NOMO-1 treated with dmso at 0.1 percent for 144 hours (cell line): ENCODE data around the gene MRPS34.

Source experiments
- DNase-seq: peaks from one replicate; lab custom pipeline; 2025; ENCODE audit not compliant: unreplicated experiment; lab: John Stamatoyannopoulos, UW

Gene MRPS34

DNA sequence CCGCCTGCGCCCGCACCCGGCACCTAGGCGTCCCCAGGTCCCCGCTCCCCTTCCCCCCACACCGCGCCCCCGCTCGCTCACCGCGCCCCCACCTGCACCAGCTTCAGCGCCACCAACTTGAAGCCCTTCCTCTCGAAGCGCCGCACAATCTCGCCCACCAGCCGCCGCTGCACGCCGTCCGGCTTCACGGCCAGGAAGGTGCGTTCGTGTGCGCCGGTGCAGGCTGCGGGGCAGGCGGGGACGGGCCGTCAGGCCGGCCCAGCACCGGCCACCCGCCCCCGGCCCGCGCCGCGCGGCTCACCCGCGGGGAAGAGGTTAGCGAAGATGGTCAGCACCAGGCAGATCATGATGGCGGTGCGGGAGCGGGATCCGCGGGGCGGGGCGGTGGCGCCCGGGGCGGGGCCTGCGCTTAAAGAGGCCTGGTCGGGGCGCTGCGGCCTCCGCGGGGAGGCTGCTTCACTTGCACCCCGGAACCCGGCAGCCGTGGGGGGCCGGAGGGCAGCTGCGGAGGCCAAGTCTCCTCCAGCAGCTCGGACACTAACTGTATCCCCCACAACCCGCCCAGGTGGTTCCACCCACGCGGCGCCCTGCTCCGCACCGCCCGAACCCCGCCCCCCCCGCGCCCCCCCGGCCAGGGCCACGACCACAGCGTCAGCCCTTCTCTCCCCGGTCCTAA lies 1.6 kb downstream of the MRPS34 start, which contains the start of gene NME3:
Gene NME3 (minus strand): TSS at position 356 of the 676 bp plus-strand sequence. CDS start 9 bp downstream, at position 347.
- peak; percentile 23 for DNase-seq

DNA sequence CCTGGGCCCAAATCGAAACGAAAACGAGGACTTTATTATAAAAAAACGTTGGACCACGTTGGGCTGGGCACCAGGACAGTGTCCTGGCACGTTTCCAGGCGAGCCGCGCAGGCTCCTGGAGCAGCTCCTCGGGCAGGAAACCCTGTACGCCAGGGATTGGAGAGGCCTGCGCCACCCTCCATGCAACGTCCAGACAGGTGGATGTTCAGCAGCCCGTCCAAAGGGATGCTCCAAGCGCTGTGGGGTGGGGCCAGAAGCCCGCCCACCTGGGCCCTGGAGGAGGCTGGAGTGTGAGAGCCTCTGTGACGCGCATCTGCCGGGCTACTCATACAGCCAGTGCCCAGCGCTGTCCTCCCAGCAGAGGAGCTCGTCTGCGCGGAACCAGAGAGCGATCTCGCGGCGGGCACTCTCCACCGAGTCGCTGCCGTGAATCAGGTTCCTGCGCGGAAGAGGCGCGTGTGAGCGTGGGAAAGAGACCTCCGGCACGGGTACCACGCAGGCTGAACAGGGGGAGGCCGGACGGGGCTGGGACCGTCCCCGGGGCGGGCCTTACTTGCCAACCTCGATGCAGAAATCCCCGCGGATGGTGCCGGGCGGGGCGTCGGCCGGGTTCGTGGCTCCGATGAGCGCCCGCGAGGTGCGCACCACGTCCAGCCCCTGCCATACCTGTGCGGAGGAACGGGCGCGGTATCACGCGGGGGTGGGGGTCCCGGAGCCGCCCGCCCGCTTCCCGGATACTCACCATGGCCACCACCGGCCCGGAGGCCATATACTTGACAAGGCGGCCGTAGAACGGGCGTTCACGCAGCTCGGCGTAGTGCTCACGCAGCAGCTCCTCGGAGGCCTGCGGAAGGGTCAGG lies 2.4 kb downstream of the MRPS34 start:
- no peak for DNase-seq

DNA sequence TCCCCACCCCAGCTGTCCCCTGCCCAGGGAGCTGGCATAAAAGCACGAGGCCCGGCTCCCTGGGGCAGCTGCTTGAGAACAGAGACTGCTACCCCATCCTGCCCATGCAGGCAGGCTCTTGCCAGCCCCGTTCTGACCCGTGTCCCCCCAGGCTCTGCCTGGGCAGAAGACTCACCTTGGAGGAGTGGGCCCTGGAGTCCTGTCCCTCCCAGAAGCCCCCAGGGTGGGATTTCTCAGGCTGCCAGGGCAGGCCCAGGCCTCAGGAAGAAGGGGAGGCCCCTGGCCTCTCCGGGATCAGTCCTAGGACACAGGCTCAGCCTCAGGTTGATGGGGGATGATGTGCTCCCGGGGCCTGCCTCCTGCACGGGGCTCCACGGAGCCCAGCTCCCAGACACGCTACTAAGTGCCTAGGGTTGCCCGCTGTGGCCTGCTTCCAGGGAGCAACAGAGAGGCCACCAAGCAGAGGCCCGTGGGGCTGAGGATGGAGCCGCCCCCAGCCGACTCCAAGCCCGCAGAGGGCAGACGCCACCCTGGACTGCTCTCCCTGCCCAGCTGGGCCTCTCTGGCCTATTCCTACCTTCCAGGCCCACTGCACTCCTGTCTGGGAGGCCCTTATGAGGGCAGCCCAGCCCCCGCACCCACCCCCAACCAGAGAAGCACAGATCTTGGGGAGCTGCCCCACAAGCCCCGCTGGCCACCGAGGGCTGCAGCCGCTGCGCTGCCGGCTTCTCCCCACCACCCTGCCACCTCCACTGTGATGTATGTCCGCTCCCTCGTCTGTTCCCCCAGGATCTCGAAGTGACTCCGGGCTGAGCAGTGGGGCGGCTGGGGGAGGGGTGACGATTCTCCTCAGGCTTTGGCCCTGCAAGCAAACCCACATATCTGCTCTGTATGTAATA lies 3.3 kb downstream of the MRPS34 start:
- DNase-seq: no peak

DNA sequence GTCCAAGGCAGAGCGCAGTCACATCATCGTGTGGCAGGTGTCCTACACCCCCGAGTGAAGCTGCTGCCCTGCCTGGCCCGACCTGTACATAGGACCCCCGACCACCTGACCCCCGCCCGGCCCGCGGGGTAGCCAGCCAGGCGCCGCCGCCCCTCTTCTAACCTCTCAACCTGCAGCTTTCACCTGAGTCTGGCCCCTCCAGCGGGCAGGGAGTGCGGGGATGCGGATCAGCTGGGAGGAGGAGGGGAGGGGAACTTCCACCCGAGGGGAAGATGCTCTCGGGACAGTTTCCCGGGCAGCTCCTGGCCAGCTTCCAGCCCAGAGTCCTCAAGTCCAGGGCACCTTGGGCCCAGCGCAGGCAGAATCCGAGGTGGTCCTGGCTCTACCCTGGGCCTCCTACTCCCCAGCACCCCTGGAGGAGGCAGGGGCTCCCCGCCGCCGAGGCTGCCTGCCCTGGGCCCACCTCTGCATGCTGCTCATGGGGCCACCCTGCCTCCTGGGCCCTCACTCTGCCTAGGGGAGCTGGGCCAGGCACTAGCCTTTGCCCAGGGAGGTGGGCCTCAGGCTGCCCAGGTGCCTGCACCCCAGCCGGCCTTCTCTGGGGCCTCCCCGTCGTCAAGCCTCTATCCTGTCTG lies 4.0 kb downstream of the MRPS34 start:
- no peak for DNase-seq

DNA sequence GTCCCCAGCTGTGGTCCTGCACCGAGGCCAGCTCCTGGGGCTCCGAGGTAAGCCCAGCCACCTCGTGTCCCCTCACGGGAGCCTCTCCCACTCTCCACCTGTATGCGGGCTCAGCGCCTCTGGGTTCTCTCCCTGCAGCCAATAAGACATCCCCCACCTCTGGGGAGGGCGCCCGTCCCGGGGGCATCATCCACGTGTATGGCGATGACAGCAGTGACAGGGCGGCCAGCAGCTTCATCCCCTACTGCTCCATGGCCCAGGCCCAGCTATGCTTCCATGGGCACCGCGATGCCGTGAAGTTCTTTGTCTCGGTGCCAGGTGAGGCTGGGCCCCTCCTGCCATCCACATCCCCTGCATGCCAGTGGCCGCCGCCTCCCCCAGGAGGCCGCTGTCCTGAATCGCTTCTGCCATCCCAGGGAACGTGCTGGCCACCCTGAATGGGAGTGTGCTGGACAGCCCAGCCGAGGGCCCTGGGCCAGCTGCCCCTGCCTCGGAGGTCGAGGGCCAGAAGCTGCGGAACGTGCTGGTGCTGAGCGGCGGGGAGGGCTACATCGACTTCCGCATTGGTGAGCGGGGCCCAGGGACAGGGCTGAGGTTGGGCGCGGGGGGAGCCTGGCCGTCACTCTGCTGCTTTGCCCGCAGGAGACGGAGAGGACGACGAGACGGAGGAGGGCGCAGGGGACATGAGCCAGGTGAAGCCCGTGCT lies 4.7 kb downstream of the MRPS34 start:
- DNase-seq: no peak

DNA sequence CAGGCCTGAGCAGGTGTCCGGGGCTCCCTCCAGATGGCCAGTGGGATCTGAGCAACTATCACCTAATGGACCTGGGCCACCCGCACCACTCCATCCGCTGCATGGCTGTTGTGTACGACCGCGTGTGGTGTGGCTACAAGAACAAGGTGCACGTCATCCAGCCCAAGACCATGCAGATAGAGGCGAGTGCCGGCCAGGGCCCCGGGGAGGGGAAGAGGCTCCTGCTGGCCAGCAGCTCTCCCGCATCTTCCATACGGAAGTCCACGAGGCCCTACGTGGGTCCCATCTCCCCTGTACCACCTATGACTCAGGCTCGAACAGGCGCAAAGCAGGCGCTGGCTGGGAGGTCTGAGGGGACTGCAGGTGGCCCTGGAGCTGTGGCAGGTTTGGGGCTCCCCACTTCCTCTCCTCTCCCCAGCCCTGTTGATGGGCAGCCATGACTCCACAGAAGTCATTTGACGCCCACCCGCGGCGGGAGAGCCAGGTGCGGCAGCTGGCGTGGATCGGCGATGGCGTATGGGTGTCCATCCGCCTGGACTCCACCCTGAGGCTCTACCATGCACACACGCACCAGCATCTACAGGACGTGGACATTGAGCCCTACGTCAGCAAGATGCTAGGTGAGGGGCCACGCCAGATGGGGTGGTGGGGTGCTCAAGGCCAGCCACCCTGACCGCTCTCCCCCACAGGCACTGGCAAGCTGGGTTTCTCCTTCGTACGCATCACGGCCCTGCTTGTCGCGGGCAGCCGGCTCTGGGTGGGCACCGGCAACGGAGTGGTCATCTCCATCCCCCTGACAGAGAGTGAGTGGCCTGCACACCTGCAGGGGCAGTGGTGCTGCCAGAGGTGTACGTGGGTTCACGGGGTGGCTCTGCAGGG lies 5.6 kb downstream of the MRPS34 start:
- DNase-seq: no peak

DNA sequence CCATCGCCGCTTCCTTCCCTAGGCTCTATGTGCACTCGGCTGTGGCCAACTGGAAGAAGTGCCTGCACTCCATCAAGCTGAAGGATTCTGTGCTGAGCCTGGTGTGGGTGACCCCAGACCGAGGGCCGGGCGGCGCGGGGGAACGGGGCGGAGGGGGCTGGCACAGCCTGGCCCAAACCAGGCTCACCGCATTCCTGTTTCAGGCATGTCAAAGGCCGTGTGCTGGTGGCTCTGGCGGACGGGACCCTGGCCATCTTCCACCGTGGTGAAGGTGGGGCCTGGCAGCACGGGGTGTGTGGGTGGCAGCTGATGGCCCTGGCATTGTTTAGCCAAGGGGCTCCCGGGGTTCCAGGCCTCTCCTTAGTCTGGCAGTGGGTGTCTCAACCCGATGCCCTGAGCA lies 6.2 kb downstream of the MRPS34 start:
- no peak for DNase-seq

DNA sequence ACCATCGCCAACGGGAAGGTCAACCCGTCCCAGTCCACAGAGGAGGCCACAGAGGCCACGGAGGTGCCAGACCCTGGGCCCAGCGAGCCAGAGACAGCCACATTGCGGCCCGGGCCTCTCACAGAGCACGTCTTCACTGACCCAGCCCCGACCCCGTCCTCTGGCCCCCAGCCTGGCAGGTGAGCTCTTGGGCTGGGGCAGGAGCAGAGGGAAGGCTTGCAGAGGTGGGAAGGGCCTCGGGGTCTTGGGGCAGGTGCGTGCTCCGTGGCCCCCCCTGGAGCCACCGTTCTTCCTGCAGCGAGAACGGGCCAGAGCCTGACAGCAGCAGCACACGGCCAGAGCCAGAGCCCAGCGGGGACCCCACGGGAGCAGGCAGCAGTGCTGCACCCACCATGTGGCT lies 6.7 kb downstream of the MRPS34 start:
- no peak for DNase-seq

DNA sequence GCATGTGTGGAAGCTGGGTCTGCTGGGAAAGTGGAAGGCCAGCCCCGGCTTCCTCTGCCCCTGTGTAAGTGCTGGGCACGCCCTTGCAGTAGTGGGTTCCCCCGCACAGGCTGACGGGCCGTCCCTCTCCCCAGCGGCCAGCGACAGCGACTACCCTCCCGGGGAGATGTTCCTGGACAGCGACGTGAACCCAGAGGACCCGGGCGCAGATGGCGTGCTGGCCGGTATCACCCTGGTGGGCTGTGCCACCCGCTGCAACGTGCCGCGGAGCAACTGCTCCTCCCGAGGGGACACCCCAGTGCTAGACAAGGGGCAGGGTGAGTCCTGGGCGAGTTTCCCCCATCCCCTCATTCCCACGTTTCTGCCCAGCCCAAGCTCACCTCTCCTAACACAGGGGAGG lies 7.1 kb downstream of the MRPS34 start:
- DNase-seq: no peak

DNA sequence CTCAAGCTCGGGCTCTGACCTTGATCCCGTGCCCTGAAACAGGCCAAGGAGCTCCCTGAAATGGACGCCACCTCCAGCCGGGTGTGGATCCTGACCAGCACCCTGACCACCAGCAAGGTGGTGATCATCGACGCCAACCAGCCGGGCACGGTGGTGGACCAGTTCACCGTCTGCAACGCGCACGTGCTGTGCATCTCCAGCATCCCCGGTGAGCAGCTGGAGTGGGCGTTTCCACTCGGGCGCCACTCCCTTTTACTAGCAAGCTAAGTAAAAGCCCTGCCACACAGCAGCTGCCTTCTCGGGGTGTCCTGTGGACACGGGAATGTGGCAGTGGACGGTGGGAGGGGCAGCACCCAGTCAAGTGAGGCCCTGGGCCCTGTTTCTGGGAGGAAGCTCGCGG lies 8.0 kb downstream of the MRPS34 start:
- no peak for DNase-seq

DNA sequence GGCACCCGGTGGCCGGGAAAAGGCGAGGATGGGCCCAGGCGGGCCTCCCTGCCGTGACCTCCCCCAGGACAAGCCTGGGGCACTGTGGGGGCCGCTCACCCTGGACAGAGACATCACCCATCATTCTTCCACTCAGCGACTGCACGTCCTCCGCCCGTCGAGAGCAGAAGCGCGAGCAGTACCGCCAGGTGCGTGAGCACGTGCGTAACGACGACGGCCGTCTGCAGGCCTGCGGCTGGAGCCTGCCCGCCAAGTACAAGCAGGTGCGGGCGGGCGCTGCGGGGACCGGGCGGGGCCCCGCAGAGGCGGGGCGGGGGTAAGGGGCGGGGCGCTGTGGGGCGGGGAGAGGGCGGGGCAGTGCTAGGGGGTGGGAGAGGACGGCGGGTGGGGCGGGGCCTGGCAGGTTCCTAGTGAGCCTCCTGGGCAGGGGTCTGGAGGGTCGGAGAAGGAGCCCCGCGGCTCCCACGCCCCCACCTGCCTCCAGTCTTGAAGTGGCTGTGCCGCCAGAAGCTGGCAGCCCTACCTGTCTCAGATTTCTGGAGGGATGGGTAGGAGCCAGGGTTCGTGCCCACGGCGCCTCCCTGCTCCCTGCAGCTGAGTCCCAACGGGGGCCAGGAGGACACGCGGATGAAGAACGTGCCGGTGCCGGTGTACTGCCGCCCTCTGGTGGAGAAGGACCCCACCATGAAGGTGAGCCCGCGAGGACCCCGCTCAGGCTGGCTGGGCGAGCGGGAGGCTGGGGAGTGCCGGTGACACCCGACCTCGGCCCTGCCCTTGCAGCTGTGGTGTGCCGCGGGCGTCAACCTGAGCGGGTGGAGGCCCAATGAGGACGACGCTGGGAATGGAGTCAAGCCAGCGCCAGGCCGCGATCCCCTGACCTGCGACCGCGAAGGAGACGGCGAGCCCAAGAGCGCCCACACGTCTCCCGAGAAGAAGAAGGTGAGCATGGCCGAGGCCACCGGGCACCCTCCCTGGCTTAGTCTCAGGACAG lies 9.1 kb downstream of the MRPS34 start:
- DNase-seq: no peak

DNA sequence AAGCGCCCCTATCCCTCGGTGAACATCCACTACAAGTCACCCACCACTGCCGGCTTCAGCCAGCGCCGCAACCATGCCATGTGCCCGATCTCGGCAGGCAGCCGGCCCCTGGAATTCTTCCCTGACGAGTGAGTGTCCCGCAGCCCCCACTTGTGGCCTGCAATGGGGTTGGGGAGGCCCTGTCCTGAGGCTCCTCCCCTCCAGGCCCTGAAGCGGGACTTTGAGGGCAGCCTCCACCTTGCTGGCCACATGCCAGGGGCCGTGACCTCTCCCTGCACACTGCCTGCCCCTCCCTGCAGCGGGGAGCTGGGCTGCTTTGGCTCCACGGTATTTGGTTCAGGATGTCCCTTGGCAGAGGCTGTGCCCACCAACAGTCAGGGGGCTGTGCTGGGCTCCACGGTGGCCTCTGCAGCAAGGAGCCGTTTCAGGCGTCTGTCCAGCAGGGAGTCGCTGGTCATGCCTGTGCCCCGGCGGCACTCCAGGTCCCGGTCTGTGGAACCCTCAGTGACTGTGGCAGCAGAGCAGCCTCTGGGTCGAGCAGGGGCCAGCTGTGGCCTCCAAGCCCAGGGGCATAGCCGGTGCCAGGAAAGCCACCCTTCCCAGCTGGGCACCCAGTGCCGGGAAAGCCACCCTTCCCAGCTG lies 9.9 kb downstream of the MRPS34 start:
- DNase-seq: no peak

DNA sequence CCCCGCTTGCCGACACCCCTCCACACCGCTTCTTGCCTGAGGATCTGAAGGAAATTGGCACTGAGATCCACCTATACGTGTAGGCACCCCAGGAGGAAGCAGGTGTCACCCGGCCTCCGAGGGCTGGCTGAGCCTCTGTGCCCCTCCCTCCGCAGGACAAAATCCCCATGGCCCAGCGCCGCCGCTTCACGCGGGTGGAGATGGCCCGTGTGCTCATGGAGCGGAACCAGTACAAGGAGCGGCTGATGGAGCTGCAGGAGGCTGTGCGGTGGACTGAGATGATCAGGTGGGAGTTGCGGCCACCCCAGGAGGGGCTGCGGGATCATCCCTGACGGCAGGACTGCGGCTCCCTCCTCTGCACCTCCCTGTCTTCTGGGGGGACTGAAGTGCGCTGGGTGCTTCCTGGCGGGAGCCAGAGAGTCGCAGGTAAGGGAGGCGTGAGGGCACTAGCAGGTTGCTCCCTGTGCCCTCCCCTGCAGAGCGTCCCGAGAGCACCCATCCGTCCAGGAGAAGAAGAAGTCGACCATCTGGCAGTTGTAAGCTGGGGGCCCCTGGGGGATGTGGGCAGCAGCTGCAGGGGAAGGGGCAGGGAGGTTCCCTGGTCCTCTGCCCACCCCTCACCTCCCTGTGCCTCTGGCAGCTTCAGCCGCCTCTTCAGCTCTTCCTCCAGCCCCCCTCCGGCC lies 10.6 kb downstream of the MRPS34 start:
- no peak for DNase-seq

DNA sequence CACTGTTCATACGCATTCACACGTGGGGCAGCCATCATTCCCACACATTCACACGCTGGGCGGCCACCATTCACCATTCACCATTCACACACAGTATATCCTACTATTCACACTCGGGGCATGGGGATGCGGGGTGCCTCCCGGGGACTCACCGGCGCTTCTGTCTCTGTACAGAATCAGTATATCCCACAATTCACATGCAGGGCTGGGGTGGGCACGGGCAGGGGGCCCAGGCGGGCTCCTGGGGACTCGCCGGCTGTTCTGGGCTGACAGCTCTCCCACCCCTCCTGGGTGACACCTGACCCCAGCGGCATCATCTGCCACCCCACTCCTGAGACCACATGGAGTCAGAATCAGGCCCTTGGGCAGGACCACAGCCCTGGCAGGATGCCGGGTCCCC lies 11.2 kb downstream of the MRPS34 start:
- no peak for DNase-seq

DNA sequence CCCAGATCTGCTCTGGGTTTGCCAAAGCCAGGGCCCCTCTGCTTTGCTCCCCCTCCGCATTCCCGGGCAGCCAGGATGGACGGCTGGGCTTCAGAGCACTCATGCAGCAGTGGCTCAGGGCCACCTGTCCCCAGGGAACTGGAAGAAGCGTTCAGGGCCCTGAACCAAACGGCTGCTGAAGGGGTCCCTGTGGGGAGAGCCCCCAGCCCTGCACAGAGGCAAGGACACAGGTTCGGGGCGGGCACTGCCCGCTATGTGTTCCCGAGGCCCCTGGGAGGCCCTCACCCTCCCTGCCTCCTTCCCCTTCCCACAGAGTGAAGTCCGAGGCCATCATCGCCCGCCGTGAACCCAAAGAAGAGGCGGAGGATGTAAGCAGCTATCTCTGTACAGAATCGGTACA lies 12.0 kb downstream of the MRPS34 start:
- DNase-seq: no peak

DNA sequence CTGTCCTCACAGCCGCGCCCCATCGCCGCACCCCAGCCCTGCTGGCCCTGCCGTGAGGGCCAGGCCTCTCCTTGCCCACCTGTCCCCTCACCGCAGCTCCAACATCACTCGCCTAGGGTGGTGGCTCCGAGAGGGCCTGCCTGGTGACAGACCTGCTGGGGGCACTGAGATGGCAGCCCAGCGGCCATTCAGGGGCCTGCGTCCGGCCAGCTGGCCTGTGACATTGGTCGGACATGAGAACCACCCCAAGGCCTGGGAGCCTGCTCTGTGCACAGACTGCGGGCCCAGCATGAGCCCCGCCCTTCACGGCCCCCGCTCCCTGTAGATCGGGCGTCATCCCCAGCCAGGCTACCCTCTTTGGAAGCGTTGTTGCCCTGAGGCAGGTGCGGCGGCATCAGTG lies 13.4 kb downstream of the MRPS34 start:
- DNase-seq: no peak

DNA sequence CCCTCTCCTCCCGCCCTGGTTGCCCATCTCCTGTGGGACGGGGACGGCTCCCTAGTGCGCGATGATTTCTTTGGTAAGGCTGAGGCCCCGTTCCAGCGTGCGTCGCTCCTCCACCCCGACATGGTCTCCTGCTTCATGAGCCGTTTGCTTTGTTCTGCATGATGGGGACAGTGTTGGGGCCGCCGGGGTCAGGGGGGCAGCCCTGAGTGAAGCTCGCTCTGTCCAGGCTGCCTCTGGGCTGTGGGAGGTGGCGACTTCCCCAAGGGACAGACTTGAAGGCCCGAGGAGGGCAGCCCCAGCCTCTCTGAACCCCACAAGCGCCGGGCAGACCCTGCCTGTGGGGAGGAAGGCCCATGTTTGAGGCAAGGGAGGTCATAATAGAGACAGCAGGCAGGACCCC lies 14.0 kb downstream of the MRPS34 start:
- no peak for DNase-seq
